NCI-H345 treated with DMSO at 0.1 percent for 48 hours (cell line): ENCODE measurements around the gene RRP1B.
"Not testable (repeated sequence)": the region's sequence is repeated elsewhere in the genome, so short reads cannot be mapped to it uniquely, and the experiment has no call there.

Experiments
- DNase-seq: peaks from one replicate; lab custom pipeline; 2025; ENCODE audit not compliant: unreplicated experiment; lab: John Stamatoyannopoulos, UW

RRP1B gene

DNA sequence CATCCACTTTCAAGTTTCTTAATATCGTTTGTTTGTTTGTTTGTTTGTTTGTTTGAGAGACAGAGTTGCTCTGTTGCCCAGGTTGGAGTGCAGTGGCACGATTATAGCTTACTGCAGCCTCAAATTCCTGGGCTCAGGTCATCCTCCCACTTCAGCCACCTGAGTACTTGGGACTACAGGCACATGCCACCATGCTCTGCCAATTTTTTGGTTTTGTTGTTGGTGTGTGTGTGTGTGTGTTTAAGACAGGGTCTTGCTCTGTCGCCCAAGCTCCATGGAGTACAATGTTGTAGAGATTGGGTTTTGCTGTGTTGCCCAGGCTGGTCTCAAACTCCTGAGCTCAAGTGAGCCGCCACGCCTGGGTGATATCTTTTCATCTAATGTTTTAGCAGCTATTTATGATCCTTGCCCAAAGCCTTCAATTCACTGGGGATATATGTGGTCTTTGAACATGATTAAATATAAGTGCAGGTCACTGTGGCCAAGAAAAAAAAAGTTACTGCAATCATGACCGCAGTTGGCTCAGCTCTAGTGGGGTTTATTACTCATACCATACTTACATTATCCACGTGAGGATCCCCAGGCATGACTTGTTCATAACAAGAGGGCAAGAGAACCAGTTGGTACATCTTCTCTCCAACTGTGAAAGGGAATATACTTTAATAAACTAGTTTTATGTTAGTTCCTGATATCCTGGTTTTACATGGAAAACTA, 8.0 kb downstream of the RRP1B start:
- no peak for DNase-seq

DNA sequence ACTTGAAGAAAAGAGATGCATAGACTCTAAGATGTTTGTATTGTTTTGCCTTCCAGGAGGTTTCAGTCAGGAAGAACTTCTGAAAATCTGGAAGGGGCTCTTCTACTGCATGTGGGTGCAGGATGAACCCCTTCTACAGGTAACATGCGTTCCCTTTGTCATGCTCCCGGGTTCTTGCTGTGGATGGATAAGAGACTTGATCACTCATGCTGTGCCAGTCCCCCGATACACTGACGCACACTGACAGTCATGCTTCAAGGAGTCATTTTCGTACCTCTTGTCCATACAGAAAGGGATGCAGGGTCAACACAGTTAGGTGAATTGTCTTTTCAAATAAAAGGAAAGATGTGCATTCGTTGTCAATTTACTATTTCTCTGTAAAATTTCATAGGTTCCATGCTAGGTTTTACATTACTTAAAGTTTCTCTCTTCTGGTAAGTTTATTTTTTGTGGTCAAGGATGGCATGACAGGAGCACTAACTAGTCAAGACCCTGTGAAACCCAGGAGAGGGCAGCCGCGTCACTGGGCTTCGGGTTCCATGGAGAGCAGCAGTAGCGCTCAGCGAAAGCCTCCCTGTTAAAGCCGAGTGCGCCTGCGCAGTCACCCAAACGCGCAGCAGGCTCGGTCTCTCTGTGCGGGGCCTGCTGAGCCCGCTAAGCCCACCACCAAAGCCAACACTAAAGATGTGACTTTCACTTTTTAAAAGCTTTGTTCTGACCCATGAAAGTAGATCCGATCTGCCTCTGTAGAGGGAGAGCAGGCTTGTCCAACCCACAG, 10.7 kb downstream of the RRP1B start:
- DNase-seq, result no peak

DNA sequence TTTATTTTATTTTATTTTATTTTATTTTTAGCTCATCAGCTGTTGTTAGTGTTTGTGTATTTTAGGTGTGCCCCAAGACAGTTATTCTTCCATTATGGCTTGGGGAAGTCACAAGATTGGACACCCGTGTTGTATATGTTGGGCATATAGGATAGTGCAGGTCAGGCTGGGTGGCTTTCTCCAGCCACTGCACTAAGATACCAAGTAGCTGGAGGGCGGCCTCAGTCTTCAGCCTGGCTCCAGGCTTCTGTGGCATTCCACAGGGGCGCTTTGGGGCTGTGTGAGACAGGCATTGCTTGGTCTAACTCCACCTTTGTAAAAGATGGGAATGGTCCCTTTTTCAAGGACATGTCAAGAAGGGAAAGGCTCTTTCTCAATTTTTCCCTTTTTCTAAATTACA, 16.5 kb downstream of the RRP1B start:
- DNase-seq, result no peak

DNA sequence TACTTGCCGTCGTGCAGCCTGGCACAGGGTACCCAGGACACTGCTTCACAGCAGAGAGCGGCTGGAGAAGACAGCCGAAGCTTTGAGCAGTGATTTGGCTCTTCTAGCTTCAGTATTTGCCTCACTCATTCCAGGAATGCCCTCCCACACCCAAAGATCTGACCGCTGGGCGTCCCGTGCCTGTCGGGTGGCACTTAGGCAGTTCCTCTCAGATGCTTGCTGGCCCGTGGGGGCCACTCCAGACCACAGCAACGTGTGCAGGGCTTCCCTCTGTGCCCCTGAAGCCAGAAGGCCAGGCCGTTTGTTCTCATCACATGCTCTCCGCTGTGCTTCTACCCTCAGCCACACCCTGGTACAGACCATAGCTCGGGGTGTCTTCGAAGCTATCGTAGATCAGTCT, 17.0 kb downstream of the RRP1B start:
- no peak for DNase-seq

DNA sequence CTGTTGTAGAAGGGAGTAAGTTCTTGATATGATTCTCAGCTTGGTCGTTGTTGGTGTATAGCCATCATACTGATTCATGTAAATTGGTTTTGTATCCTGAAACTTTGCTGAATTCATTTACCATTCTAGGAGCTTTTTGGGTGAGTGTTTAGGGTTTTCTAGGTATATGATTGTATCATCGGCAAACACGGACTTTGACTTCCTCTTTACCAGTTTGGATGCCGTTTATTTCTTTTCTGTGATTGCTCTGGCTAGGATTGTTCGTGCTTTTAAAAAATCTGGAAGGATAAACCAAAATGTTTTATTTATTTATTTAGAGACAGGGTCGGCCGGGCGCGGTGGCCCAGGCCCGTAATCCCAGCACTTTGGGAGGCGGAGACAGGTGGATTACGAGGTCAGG, 20.6 kb downstream of the RRP1B start:
- DNase-seq, result no peak

DNA sequence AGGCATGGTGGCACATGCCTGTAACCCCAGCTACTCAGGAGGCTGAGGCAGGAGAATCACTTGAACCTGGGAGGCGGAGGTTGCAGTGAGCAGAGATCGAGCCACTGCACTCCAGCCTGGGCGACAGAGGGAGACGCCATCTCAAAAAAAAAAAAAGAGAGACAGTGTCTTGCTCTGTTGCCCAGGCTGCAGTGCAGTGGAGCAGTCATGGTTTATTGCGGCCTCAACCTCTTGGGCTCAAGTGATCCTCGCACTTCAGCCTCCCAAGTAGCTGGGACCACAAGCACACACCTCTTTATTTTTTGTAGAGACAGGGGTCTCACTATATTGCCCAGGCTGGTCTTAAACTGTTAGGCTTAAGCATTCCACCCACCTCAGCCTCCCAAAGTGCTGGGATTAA, 21.1 kb downstream of the RRP1B start:
- not testable (repeated sequence) for DNase-seq

DNA sequence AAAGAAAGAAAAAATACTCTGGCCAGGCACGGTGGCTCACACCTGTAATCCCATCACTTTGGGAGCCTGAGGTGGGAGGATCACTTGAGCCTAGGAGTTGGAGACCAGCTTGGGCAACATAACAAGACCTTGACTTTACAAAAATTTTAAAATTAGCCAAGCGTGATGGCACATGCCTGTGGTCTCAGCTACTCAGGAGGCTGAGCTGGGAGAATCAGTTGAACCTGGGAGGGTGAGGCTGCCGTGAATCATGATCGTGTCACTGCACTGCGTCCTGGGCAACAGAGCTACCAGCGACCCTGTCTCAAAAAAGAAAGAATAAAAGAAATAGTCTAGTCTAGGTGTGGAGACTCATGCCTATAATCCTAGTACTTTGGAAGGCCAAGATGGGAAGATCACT, 22.3 kb downstream of the RRP1B start:
- no peak for DNase-seq

DNA sequence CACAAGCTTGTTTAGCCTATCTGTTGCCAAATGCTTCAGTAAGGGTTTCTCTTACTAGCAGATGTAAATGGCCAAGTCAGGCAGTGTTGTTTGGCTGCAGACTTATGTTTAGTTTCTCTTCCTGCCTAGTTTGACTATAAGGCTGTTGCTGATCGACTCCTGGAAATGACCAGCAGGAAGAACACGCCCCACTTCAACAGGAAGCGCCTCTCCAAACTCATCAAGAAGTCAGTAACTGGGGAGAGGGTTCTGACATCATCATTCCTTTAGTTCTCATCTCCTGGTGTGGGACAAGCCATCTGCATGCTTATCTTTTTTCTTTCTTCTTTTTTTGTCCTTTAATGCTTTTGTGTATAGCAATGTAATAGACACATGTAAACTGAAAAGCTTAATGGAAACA, 25.1 kb downstream of the RRP1B start:
- no peak for DNase-seq

DNA sequence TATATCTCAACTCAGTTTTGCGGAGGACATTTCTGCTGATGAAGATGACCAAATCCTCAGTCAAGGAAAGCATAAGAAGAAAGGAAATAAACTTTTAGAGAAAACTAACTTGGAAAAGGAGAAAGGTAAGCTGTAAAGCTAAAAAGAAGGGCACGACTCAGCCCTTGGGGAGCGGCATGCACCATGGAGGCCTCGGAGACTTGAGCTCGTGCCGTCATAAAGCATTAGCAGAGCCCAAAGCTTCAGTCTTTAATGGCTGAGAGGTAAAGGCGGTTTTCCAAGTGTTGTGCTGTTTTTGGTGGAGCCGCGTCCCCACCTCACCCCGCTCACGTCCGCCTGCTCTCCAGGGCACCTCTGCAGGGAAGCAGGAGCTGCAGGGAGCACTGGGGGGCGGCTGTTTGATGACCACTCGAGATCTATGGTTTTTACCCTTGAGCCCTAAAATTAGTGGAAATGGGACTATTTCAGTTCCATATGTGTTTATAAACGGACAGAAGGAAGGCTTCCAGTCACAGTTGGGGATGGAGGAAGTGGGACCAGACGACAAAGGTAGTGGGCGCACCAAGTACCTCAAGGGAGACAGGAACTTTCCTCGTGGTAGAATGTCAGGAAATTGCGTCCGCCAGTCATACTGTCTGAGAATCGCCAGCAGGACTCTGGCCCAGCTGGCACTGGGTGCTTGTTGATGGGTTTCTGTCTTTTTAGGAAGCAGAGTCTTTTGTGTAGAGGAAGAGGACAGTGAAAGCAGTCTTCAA, 27.6 kb downstream of the RRP1B start:
- no peak for DNase-seq

DNA sequence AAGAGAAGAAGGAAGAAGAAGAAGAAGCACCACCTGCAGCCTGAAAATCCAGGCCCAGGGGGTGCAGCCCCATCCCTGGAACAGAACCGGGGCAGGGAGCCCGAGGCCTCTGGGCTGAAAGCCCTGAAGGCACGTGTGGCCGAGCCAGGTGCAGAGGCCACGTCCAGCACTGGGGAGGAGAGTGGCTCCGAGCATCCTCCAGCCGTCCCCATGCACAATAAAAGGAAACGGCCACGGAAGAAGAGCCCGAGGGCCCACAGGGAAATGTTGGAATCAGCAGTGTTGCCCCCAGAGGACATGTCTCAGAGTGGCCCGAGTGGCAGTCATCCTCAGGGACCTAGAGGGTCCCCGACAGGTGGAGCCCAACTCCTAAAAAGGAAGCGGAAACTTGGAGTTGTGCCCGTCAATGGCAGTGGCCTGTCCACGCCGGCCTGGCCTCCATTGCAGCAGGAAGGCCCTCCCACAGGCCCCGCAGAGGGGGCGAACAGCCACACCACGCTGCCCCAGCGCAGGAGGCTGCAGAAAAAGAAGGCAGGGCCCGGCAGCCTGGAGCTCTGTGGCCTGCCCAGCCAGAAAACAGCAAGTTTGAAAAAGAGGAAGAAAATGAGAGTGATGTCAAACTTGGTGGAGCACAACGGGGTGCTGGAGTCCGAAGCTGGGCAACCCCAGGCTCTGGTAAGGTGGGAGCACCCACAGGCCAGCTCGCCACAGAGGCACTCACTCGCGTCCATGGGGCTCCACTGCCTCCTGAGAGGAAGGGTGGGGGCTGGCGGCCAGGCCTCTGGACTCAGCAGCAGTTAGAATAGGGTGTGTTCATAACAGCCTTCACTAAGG, 28.4 kb downstream of the RRP1B start:
- no peak for DNase-seq

DNA sequence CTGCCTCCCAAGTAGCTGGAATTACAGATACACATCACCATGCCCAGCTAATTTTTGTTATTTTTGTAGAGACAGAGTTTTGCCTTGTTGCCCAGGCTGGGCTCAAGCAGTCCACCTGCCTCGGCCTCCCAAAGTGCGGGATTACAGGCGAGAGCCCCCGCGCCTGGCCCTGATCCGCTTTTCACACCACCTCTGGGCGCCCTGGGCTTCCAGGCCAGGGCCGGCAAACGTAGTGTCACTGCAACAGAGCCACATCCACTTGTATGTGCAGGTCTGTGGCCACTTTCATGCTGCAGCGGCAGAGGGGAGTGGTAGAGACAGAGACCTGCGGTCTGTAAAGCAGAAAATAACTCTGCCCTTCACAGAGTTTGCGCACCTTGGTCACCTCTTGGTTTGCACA, 29.5 kb downstream of the RRP1B start:
- DNase-seq, result no peak

DNA sequence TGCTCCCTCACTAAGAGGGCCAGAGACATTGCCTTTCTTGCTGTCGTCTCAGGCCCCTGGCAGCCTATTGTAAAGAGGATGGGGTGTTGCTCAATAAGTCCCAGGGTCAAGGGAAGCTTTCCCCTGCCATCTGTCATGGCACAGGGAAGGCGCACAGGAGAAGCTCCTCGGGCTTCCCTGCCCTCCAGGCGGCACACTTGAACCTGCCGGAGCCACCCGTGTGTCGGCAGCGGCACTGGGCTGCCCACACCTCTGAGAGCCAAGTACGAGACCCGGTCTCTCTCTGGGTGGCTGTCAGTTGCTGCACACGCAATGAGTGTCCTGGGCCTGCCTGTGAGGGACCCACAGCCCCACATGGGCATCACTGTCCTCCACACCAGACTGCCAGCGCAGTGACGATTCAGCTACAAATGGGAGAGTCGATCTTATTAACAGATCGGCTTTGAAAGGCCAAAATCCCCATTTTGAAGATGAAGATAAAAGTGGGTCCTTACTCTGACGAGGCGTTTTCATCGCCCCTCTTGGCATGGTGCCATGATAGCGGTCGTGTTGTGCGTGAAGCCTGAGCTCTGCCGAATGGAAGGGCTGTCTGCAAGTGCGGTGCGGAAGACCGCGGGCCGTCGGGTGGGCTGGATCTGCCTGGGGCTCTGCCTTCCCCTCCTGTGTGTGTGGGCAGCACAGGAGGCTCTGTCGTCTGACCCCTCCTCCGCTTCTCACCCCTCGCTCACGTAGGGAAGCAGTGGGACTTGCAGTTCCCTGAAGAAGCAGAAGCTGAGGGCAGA, 30.4 kb downstream of the RRP1B start:
- no peak for DNase-seq

DNA sequence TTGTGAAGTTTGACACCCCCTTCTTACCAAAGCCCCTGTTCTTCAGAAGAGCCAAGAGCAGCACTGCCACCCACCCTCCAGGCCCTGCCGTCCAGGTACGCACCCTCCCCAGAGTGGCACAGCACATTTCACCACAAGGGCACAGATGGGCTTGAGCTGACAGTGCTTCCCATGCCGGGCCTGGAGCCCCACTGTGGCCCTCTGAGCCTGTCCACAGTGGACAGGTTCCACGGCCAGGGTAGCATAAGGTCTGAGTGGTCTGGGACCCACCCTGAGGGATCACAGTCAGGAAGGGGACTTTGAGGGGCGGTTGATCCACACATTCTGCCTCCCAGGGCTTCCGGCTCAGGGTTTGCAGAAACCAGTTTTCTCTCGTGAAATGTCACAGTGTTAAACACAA, 31.0 kb downstream of the RRP1B start:
- DNase-seq, result no peak

DNA sequence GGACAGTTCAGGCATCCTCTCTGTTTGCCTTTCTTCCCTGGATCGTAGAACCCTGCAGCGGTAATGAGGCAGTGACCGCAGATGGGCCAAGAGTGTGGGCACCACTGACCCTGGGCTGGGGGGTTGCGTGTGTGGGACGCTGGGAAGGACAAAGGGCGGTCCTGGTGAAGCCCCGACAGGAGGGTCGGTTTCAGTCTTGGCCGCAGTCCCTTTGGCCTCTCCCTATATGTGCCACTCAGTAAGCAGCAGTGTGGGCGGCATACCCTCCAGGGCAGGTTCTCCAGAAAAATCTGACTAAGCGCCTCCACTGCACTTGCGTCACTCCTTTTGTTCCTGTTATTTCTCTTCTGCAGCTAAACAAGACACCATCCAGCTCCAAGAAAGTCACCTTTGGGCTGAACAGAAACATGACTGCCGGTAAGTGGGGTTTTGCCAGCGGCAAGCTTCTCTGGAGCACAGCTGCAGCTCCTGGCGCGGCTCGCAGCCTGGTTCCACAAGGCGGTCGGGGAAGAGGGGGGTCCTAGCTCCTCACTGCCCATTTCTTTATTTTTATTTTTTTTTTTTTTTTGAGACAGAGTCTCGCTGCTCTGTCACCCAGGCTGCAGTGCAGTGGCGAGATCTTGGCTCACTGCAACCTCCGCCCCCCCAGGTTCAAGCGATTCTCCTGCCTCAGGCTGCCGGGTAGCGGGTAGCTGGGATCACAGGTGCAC, 31.9 kb downstream of the RRP1B start:
- DNase-seq, result no peak

DNA sequence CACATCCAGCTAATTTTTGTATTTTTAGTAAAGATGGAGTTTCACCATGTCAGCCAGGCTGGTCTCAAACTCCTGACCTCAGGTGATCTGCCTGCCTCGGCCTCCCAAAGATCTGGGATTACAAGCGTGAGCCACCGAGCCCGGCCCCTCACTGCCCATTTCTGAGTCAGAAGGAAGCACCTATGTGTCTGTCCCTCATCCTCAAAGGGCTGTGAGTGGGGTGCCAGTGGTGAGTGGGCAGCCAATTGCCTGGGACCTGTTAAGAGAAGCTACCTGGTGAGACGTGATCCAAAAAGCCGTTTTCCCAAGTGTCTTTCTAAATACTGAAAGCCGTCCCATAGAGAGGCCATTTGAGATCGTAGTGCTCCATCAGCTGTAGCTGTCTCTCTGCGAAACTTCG, 32.4 kb downstream of the RRP1B start:
- DNase-seq, result no peak

DNA sequence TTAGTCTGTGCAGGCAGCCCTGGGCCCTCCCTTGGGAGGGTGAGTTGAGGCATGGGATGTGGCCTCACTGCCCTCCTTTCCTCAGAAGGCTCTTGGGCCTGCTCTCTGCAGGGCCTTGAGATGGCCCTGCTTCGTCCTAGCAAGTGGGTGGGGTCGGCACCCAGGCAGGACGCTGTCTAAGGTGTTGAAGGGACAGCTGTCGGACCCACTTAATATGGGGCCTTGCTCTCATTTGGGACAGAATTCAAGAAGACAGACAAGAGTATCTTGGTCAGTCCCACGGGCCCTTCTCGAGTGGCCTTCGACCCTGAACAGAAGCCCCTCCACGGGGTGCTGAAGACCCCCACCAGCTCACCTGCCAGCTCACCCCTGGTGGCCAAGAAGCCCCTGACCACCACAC, 33.6 kb downstream of the RRP1B start:
- no peak for DNase-seq

DNA sequence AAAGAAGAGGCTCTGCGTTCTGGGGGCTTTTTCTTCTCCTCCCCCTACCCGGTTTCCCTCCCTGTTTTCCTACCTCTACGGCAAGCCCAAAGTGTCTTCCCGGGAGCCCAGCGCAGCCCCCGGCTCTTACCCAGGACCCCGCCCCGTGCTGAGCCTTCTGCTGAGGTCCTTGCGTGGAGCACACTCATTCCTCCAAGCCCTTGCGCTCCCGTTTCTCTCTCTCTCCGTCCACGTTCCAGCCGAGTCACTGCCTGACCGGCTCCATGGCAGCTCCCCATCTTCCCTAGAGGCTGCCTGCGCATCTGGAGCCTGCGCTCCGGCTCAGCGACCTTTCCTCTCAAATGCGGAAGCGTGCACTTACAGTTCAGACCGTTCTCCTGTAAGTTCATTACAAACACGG, 34.6 kb downstream of the RRP1B start:
- DNase-seq, result no peak

DNA sequence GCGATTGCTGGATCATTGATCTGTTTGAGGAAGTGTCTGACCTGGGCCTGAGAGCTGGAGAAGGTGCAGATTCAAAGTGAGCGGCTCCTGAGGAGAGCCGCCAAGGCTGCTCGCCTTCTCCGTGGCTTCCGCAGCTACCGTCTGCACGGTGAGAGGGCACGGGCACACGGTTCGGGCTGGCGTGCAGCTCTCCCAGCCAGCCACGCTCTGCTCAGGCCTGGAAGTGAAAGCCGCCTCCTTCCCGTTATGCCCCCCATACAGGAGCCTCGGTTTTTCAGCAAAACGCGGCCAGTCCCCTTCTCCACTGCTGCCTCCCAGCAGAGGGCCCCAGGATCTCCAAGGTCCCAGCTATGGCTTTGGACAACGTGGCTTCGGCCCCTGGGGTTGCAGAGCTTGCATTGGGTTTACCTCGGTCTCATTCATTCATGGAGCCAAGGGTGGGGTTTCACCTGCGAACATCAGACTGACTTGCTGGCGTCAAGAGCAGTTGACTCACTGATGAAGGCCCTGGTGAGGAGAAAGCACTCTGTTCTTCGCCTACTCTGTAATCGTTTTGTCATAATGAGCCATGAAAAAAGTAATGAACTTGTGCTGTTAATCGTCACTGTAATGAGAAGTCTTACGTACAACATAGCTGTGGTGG, 35.2 kb downstream of the RRP1B start:
- DNase-seq, result no peak

DNA sequence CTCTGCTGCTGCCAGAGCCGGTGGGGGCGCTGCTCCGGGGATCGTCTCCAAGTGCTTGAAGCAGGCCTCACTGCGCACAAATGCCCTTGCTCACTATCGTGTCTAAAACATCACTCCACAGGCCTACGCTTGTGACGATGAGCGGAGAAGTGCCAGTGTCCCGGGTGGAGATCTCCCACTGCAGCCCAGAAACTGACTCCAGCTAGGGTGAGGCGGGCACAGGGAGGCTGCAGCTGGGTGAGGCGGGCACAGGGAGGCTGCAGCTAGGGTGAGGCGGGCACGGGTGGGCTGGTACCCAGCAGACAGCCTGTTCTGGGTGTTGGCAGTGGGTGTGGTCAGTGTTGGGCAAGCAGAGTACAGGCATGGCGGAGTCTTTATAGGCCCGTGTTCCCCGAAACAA, 36.9 kb downstream of the RRP1B start:
- DNase-seq, result no peak
